Measurements from ENCODE around the gene TRAPPC2L.
"Not testable (repeated sequence)": the region's sequence is repeated elsewhere in the genome, so short reads cannot be mapped to it uniquely, and the experiment has no call there.

TRAPPC2L gene

GRCh38 chr16:88885693-88886280, 28.9 kb downstream of the TRAPPC2L start:
- no peak for TF ChIP-seq SP1 (IDR thresholded peaks at IDR 0.05)
- no peak for TF ChIP-seq ZNF384 (IDR thresholded peaks at IDR 0.05)
- no peak for TF ChIP-seq FOXK2 (IDR thresholded peaks at IDR 0.05)
- no peak for TF ChIP-seq ELF4 (IDR thresholded peaks at IDR 0.05)
- TF ChIP-seq ARNT (IDR thresholded peaks at IDR 0.05), result no peak
- no peak for TF ChIP-seq HDGF (IDR thresholded peaks at IDR 0.05; ENCODE audit: borderline replicate concordance)
- no peak for TF ChIP-seq TARDBP (IDR thresholded peaks at IDR 0.05)
- TF ChIP-seq LEF1 (IDR thresholded peaks at IDR 0.05; ENCODE audit: borderline replicate concordance), result no peak
- TF ChIP-seq BHLHE40 (IDR thresholded peaks at IDR 0.05; ENCODE audit: borderline replicate concordance), result no peak
- no peak for TF ChIP-seq CTBP1 (IDR thresholded peaks at IDR 0.05; ENCODE audit: borderline replicate concordance)
- no peak for TF ChIP-seq L3MBTL2 (conservative IDR thresholded peaks at IDR 0.05)
- no peak for TF ChIP-seq FOXA1 (IDR thresholded peaks at IDR 0.05)
- no peak for TF ChIP-seq NFRKB (IDR thresholded peaks at IDR 0.05)
- no peak for TF ChIP-seq PKNOX1 (IDR thresholded peaks at IDR 0.05)
- TF ChIP-seq FOXM1 (IDR thresholded peaks at IDR 0.05; ENCODE audit: borderline replicate concordance), result no peak
- TF ChIP-seq SUZ12 (IDR thresholded peaks at IDR 0.05), result no peak
- ChIA-PET CTCF (no interaction called here), POLR2A (no interaction called here)

GRCh38 chr16:88886420-88886844, 29.5 kb downstream of the TRAPPC2L start:
- ChIA-PET CTCF (no interaction called here), POLR2A (no interaction called here)
- TF ChIP-seq CTBP1 (IDR thresholded peaks at IDR 0.05; ENCODE audit: borderline replicate concordance) (no peak), LEF1 (IDR thresholded peaks at IDR 0.05; ENCODE audit: borderline replicate concordance) (no peak), L3MBTL2 (conservative IDR thresholded peaks at IDR 0.05) (no peak), FOXM1 (IDR thresholded peaks at IDR 0.05; ENCODE audit: borderline replicate concordance) (no peak), FOXK2 (IDR thresholded peaks at IDR 0.05) (no peak), ZNF384 (IDR thresholded peaks at IDR 0.05) (no peak), TARDBP (IDR thresholded peaks at IDR 0.05) (no peak), BHLHE40 (IDR thresholded peaks at IDR 0.05; ENCODE audit: borderline replicate concordance) (no peak), FOXA1 (IDR thresholded peaks at IDR 0.05) (no peak), NFRKB (IDR thresholded peaks at IDR 0.05) (no peak), ELF4 (IDR thresholded peaks at IDR 0.05) (no peak), PKNOX1 (IDR thresholded peaks at IDR 0.05) (no peak), SP1 (IDR thresholded peaks at IDR 0.05) (no peak), HDGF (IDR thresholded peaks at IDR 0.05; ENCODE audit: borderline replicate concordance) (no peak)
- DNase-seq (ENCODE audit: extremely low spot score), result no peak

More at GRCh38 chr16:88885693-88886280, 28.9 kb downstream of the TRAPPC2L start:
- DNase-seq (ENCODE audit: extremely low spot score), result no peak

- POLR2A ChIA-PET, result no interaction called here
- no peak for DNase-seq (ENCODE audit: extremely low spot score)
- no peak for TF ChIP-seq PKNOX1 (IDR thresholded peaks at IDR 0.05)
- no peak for TF ChIP-seq NFRKB (IDR thresholded peaks at IDR 0.05)
- no peak for TF ChIP-seq HDGF (IDR thresholded peaks at IDR 0.05; ENCODE audit: borderline replicate concordance)
- TF ChIP-seq ZNF384 (IDR thresholded peaks at IDR 0.05), result no peak
- TF ChIP-seq CTBP1 (IDR thresholded peaks at IDR 0.05; ENCODE audit: borderline replicate concordance), result no peak
- no peak for TF ChIP-seq LEF1 (IDR thresholded peaks at IDR 0.05; ENCODE audit: borderline replicate concordance)
- no peak for TF ChIP-seq SP1 (IDR thresholded peaks at IDR 0.05)
- no peak for TF ChIP-seq ELF4 (IDR thresholded peaks at IDR 0.05)
- TF ChIP-seq TARDBP (IDR thresholded peaks at IDR 0.05), result no peak
- TF ChIP-seq BHLHE40 (IDR thresholded peaks at IDR 0.05; ENCODE audit: borderline replicate concordance), result no peak
- TF ChIP-seq SUZ12 (IDR thresholded peaks at IDR 0.05), result no peak
- TF ChIP-seq FOXM1 (IDR thresholded peaks at IDR 0.05; ENCODE audit: borderline replicate concordance), result no peak
- no peak for TF ChIP-seq ARNT (IDR thresholded peaks at IDR 0.05)
- TF ChIP-seq FOXA1 (IDR thresholded peaks at IDR 0.05), result no peak
- no peak for TF ChIP-seq L3MBTL2 (conservative IDR thresholded peaks at IDR 0.05)
- no peak for TF ChIP-seq FOXK2 (IDR thresholded peaks at IDR 0.05)
- CTCF ChIA-PET, result no interaction called here
Measured at GRCh38 chr16:88886845-88887521, 30.1 kb downstream of the TRAPPC2L start.

GRCh38 chr16:88888057-88888456, 31.1 kb downstream of the TRAPPC2L start:
- POLR2A ChIA-PET, result no interaction called here
- CTCF ChIA-PET, result no interaction called here
- TF ChIP-seq FOXA1 (IDR thresholded peaks at IDR 0.05) (no peak), FOXM1 (IDR thresholded peaks at IDR 0.05; ENCODE audit: borderline replicate concordance) (no peak), ZNF384 (IDR thresholded peaks at IDR 0.05) (no peak), SP1 (IDR thresholded peaks at IDR 0.05) (no peak), ELF4 (IDR thresholded peaks at IDR 0.05) (no peak)
- DNase-seq (ENCODE audit: extremely low spot score), result no peak

GRCh38 chr16:88888461-88889387, 31.8 kb downstream of the TRAPPC2L start:
- no peak for DNase-seq (ENCODE audit: extremely low spot score)
- CTCF ChIA-PET, result no interaction called here
- POLR2A ChIA-PET, result no interaction called here
- TF ChIP-seq PKNOX1 (IDR thresholded peaks at IDR 0.05) (no peak), LEF1 (IDR thresholded peaks at IDR 0.05; ENCODE audit: borderline replicate concordance) (no peak), FOXK2 (IDR thresholded peaks at IDR 0.05) (no peak), L3MBTL2 (conservative IDR thresholded peaks at IDR 0.05) (no peak), SP1 (IDR thresholded peaks at IDR 0.05) (no peak), FOXA1 (IDR thresholded peaks at IDR 0.05) (no peak), SUZ12 (IDR thresholded peaks at IDR 0.05) (no peak), ELF4 (IDR thresholded peaks at IDR 0.05) (no peak), TARDBP (IDR thresholded peaks at IDR 0.05) (no peak), FOXM1 (IDR thresholded peaks at IDR 0.05; ENCODE audit: borderline replicate concordance) (no peak), CTBP1 (IDR thresholded peaks at IDR 0.05; ENCODE audit: borderline replicate concordance) (no peak), ZNF384 (IDR thresholded peaks at IDR 0.05) (no peak), NFRKB (IDR thresholded peaks at IDR 0.05) (no peak), BHLHE40 (IDR thresholded peaks at IDR 0.05; ENCODE audit: borderline replicate concordance) (no peak), HDGF (IDR thresholded peaks at IDR 0.05; ENCODE audit: borderline replicate concordance) (no peak), ARNT (IDR thresholded peaks at IDR 0.05) (no peak)

- DNase-seq (ENCODE audit: extremely low spot score); CTCF ChIA-PET: not testable (repeated sequence)
- POLR2A ChIA-PET, result interaction anchor here (0.6 kb wide), 1 partner anchor 23 kb away, joined by 3 read pairs; no protein-coding TSS in a partner anchor
Measured at GRCh38 chr16:88889702-88890352, 32.9 kb downstream of the TRAPPC2L start.

Measured in HEK293T (cell line).